Natural killer cell (primary cell): Measurements from ENCODE around the gene KRTAP10-10. TPM values are rescaled to one million over a fixed set of nuclear protein-coding genes. Genes with fewer than 3 reads are reported as not detected.

Experiments used
- ATAC-seq, 3 donors: fragments of 150-1000 bp in 2 of 3; fragments of 200-7000 bp in 1 of 3; cut with Tn5 transposase; 1 replicate in 1 of 3; 2 replicates in 2 of 3; pipeline ENCODE4 v1.10.0; 2021; ENCODE audit warnings: mild to moderate bottlenecking in 2 of 3, moderate library complexity in 2 of 3
- DNase-seq, 2 donors: peaks; one replicate each; pipeline versions ENCODE4 v3.0.0 to v3.0.0-alpha.2; 2013 to 2021; ENCODE audit warnings: mixed read lengths in 1 of 2
- H3K27ac ChIP-seq: one replicate; pipeline ENCODE4 v1.5.1; 2013; ENCODE audit warnings: mild to moderate bottlenecking, low read length
- H3K27me3 ChIP-seq: one replicate; pipeline ENCODE4 v1.6.1; 2013; ENCODE audit warnings: low read length; ENCODE audit not compliant: control insufficient read depth, insufficient read depth
- H3K36me3 ChIP-seq: one replicate; pipeline ENCODE4 v1.6.1; 2013; ENCODE audit warnings: low read length; ENCODE audit not compliant: control insufficient read depth, insufficient read depth
- H3K4me1 ChIP-seq: one replicate; pipeline ENCODE4 v1.6.1; 2013; ENCODE audit warnings: low read length; ENCODE audit not compliant: control insufficient read depth, insufficient read depth
- H3K4me3 ChIP-seq: one replicate; pipeline ENCODE4 v1.5.1; 2013; ENCODE audit warnings: low read length
- H3K9me3 ChIP-seq: one replicate; pipeline ENCODE4 v1.6.1; 2013; ENCODE audit warnings: low read length; ENCODE audit not compliant: control insufficient read depth, insufficient read depth
- H3K27ac Mint-ChIP-seq, 2 donors: one replicate each; pipeline ENCODE4 v1.8.0; 2022; ENCODE audit warnings: mild to moderate bottlenecking in 2 of 2, mixed read lengths in 2 of 2, moderate library complexity in 1 of 2
- H3K27me3 Mint-ChIP-seq, 2 donors: one replicate each; pipeline ENCODE4 v1.8.0; 2022; ENCODE audit warnings: low read depth in 2 of 2, mixed read lengths in 2 of 2
- H3K36me3 Mint-ChIP-seq: one replicate; pipeline ENCODE4 v1.8.0; 2022; ENCODE audit warnings: mixed read lengths
- H3K4me1 Mint-ChIP-seq, 2 donors: one replicate each; pipeline ENCODE4 v1.8.0; 2022; ENCODE audit warnings: mixed read lengths in 2 of 2
- H3K4me3 Mint-ChIP-seq: one replicate; pipeline ENCODE4 v1.8.0; 2022; ENCODE audit warnings: mild to moderate bottlenecking, moderate library complexity, mixed read lengths
- H3K9me3 Mint-ChIP-seq, 2 donors: one replicate each; pipeline ENCODE4 v1.8.0; 2022; ENCODE audit warnings: mixed read lengths in 2 of 2
- WGBS: methylation state at CpG from one replicate; pipeline ENCODE4 v1.1.7; 2013; ENCODE audit warnings: missing lambda C conversion rate; ENCODE audit not compliant: insufficient coverage; 5-methylcytosine and 5-hydroxymethylcytosine counted together
- intact Hi-C: fragments of 100-400 bp; cut with micrococcal nuclease; formaldehyde crosslinking; loops from one replicate; pipeline ENCODE4 v1.14.2; 2022
- total RNA-seq, 4 donors: library from RNA; stranded (reverse); fragments of 120-200 nt in 1 of 4; gene quantifications; one replicate each; pipeline versions ENCODE4 v1.2.3 to v1.2.4, GENCODE V29; 2013 to 2022
- TF ChIP-seq, protein P1 (sequence below): fragments of 200-600 bp; IDR thresholded peaks from one replicate; pipeline ENCODE4 v1.8.0; 2022; ENCODE audit warnings: antibody characterized with exemption

Gene KRTAP10-10
- total RNA-seq, 3 donors from 2014 or later (not counting 1 experiment from before 2014, with no cell fraction given), result not detected

DNA sequence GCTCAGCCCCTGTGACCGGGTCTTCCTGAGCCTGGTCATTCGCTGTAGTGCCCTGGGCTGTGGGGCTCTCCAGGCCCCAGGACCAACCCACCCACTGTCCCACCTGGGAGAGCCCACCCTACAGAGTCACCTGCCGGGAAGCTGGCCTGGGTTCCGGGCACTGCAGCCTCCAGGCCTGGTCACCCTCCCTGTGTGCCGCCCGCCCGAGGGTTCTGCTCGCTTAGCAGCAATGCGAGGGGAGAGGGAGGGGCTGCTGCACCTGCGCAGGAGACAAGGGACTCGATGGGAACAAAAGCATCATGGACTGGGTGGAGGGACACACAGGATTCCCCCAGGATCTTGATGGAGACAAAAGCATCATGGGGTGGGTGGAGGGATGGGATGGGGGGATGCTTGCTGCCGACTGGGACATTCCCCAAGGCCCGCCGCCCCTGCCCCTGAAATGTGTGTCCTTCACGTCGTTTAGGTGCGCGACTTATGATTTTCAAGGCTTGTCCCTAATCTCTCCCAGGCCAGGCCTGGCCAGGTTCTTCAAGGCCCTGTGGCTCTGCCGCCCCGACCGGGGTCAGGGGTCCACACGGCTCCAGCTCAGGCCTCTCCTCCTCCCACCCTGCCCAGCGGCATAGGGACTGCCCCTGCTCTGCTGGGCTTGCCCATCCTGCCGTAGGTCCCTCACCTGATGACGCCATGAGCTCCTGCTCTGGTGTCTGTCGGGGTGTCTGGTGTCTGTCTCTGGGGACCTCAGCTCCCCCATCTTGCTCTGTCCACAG lies 23.6 kb upstream of the KRTAP10-10 start:
- intact Hi-C loops, result no loop called here
- peaks cover 2 to 14% of the 10 kb centered on the region in 2 donors for H3K9me3 Mint-ChIP-seq

DNA sequence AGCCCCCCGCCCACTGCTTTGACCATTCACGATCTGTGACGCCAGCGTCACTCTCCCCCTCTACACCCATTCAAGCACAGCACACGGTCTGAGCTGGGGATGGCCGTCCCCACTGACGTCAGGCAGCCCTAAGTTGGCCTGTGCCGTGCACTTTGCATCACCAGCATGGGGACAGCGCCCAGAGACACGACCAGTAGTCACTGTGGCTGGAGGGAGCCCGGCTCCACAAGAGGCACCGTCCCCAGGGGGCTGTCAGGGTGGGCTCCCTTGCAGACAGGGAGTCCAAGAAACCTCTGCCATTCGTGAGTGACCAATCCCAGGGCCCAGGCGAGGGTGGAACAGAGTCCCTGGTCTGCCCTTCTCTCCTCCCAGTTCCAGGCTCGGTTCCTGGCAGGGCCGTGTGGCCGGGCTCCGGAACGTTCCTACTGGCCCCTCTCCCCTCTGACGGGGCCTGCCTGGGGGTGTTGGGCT lies 23.0 kb upstream of the KRTAP10-10 start:
- TF ChIP-seq, protein P1, sequence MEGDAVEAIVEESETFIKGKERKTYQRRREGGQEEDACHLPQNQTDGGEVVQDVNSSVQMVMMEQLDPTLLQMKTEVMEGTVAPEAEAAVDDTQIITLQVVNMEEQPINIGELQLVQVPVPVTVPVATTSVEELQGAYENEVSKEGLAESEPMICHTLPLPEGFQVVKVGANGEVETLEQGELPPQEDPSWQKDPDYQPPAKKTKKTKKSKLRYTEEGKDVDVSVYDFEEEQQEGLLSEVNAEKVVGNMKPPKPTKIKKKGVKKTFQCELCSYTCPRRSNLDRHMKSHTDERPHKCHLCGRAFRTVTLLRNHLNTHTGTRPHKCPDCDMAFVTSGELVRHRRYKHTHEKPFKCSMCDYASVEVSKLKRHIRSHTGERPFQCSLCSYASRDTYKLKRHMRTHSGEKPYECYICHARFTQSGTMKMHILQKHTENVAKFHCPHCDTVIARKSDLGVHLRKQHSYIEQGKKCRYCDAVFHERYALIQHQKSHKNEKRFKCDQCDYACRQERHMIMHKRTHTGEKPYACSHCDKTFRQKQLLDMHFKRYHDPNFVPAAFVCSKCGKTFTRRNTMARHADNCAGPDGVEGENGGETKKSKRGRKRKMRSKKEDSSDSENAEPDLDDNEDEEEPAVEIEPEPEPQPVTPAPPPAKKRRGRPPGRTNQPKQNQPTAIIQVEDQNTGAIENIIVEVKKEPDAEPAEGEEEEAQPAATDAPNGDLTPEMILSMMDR, result no peak
- intact Hi-C loops, result no loop called here

More for the DNA sequence above, 23.6 kb upstream of the KRTAP10-10 start:
- Mint-ChIP-seq H3K4me3 (no peak overlapping the region), H3K27ac (no peak overlapping the region), H3K27me3 (peaks cover 8 to 13% of the 10 kb centered on the region in 2 donors), H3K4me1 (peaks cover 10 to 27% of the 10 kb centered on the region in 2 donors), H3K36me3 (peaks cover 15% of the 10 kb centered on the region)
- WGBS, result 92% methylated on average over 26 of the region's 26 CpGs
- Histone ChIP-seq H3K4me1 (peaks cover 23% of the 10 kb centered on the region), H3K27me3 (no peaks in the 10 kb centered on the region), H3K9me3 (peaks cover 27% of the 10 kb centered on the region), H3K4me3 (no peak overlapping the region), H3K27ac (no peak overlapping the region), H3K36me3 (no peaks in the 10 kb centered on the region)
- ATAC-seq, result no peak
- TF ChIP-seq, protein P1, result no peak
- no peak for DNase-seq

DNA sequence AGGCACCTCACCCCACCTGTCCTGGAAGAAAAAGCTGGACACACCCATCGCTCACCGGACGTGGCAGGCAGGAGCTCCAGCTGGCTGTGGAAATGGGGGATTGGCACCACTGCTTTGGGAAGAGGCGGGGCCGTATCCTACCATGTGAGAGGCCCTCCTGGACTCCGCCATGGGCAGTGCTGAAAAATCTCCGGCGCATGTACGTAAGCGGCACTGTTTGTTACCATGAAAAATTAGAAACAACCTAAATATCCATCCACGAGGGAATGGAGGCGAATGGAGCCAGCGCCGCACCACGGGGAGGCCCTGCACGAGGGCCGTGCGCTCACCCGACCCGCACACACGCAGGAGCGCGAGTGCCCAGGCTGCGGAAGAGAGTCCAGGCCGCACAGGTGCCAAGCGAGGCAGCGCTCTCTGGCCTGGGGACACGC lies 22.2 kb upstream of the KRTAP10-10 start:
- intact Hi-C loops, result no loop called here
- Histone ChIP-seq H3K36me3 (no peaks in the 10 kb centered on the region), H3K27me3 (no peaks in the 10 kb centered on the region), H3K27ac (no peak overlapping the region), H3K9me3 (peaks cover 23% of the 10 kb centered on the region), H3K4me1 (peaks cover 31% of the 10 kb centered on the region), H3K4me3 (no peak overlapping the region)
- no peak for ATAC-seq
- H3K4me3 Mint-ChIP-seq, result no peak overlapping the region
- peaks cover 0 to 2% of the 10 kb centered on the region in 2 donors for H3K27me3 Mint-ChIP-seq
- H3K27ac Mint-ChIP-seq, result no peak overlapping the region
- peaks cover 13% of the 10 kb centered on the region for H3K36me3 Mint-ChIP-seq
- TF ChIP-seq, protein P1, result no peak
- WGBS, result 95% methylated on average over 28 of the region's 28 CpGs
- H3K9me3 Mint-ChIP-seq, result peaks cover 2 to 15% of the 10 kb centered on the region in 2 donors
- H3K4me1 Mint-ChIP-seq, result peaks cover 24 to 41% of the 10 kb centered on the region in 2 donors
- DNase-seq, result no peak

More for the DNA sequence above, 23.0 kb upstream of the KRTAP10-10 start:
- no peak overlapping the region for H3K4me3 Mint-ChIP-seq
- peaks cover 5 to 6% of the 10 kb centered on the region in 2 donors for H3K27me3 Mint-ChIP-seq
- H3K36me3 Mint-ChIP-seq, result peaks cover 13% of the 10 kb centered on the region
- peaks cover 27% of the 10 kb centered on the region for H3K9me3 ChIP-seq
- DNase-seq (no peak), ATAC-seq (no peak)
- peaks cover 29% of the 10 kb centered on the region for H3K4me1 ChIP-seq
- H3K27ac ChIP-seq, result no peak overlapping the region
- peaks cover 0 to 14% of the 10 kb centered on the region in 2 donors for H3K9me3 Mint-ChIP-seq
- 85% methylated on average over 20 of the region's 20 CpGs for WGBS
- H3K4me3 ChIP-seq, result no peak overlapping the region
- H3K27ac Mint-ChIP-seq, result no peak overlapping the region
- no peaks in the 10 kb centered on the region for H3K27me3 ChIP-seq
- peaks cover 16 to 33% of the 10 kb centered on the region in 2 donors for H3K4me1 Mint-ChIP-seq
- H3K36me3 ChIP-seq, result no peaks in the 10 kb centered on the region
